Liver (tissue), 9 donors: Measurements from ENCODE around the gene CCNY. TPM values are rescaled to one million over a fixed set of nuclear protein-coding genes. Genes with fewer than 3 reads are reported as not detected.

Experiments
- DNase-seq: peaks from one replicate; pipeline ENCODE4 v3.0.0-alpha.2; 2017; ENCODE audit warnings: low spot score
- H3K27ac ChIP-seq, 2 donors: one replicate each; pipeline ENCODE4 v1.7.0; 2013; ENCODE audit warnings: inconsistent platforms in 2 of 2, low read length in 2 of 2, control low read depth in 1 of 2, low read depth in 1 of 2, mild to moderate bottlenecking in 1 of 2
- H3K27me3 ChIP-seq, 4 donors: one replicate each; pipeline versions ENCODE4 v1.6.1 to v1.7.0; 2013; ENCODE audit warnings: low read length in 3 of 4, inconsistent platforms in 1 of 4, mild to moderate bottlenecking in 1 of 4, moderate library complexity in 1 of 4; ENCODE audit not compliant: control insufficient read depth in 4 of 4, insufficient read depth in 4 of 4
- H3K36me3 ChIP-seq, 4 donors: one replicate each; pipeline versions ENCODE4 v1.6.1 to v1.7.0; 2013; ENCODE audit warnings: low read length in 3 of 4, mild to moderate bottlenecking in 3 of 4, low read depth in 1 of 4, moderate library complexity in 1 of 4; ENCODE audit not compliant: control insufficient read depth in 4 of 4, insufficient read depth in 3 of 4
- H3K4me1 ChIP-seq, 4 donors: one replicate each; pipeline versions ENCODE4 v1.6.1 to v1.7.0; 2013; ENCODE audit warnings: low read length in 3 of 4, mild to moderate bottlenecking in 3 of 4, moderate library complexity in 1 of 4; ENCODE audit not compliant: control insufficient read depth in 4 of 4, insufficient read depth in 4 of 4
- H3K4me3 ChIP-seq, 3 donors: one replicate each; pipeline versions ENCODE4 v1.6.1 to v1.7.0; 2013; ENCODE audit warnings: low read length in 3 of 3, control low read depth in 1 of 3, low read depth in 1 of 3, mild to moderate bottlenecking in 1 of 3
- H3K9ac ChIP-seq, 2 donors: one replicate each; pipeline ENCODE4 v1.7.0; 2013; ENCODE audit warnings: low read length in 2 of 2, mild to moderate bottlenecking in 2 of 2, moderate library complexity in 2 of 2, control low read depth in 1 of 2, low read depth in 1 of 2
- H3K9me3 ChIP-seq, 4 donors: one replicate each; pipeline versions ENCODE4 v1.6.1 to v1.7.0; 2013; ENCODE audit warnings: low read length in 3 of 4; ENCODE audit not compliant: control insufficient read depth in 4 of 4
- CTCF ChIP-seq: fragments of 150-350 bp; IDR thresholded peaks from 2 replicates; pipeline ENCODE4 v1.5.1; 2017; ENCODE audit warnings: improper control_type of control experiment, low read depth, low read length; ENCODE audit not compliant: missing input control
- EGR1 ChIP-seq, 2 donors: IDR thresholded peaks; 2 replicates each; pipeline ENCODE4 v1.6.1; 2016 to 2018; ENCODE audit warnings: antibody characterized with exemption in 2 of 2, low read depth in 2 of 2
- FOXA2 ChIP-seq: IDR thresholded peaks from 2 replicates; pipeline ENCODE4 v1.6.1; 2016; ENCODE audit warnings: antibody characterized with exemption
- GABPA ChIP-seq, 2 donors: IDR thresholded peaks in 1 of 2; conservative IDR thresholded peaks in 1 of 2; 2 replicates each; pipeline ENCODE4 v1.6.1; 2016; ENCODE audit warnings: antibody characterized with exemption in 2 of 2, mild to moderate bottlenecking in 1 of 2, moderate library complexity in 1 of 2
- HNF4G ChIP-seq: IDR thresholded peaks from 2 replicates; pipeline ENCODE4 v1.6.1; 2016; ENCODE audit warnings: antibody characterized with exemption
- JUND ChIP-seq, 2 donors: IDR thresholded peaks; 2 replicates each; pipeline ENCODE4 v1.6.1; 2016; ENCODE audit warnings: antibody characterized with exemption in 2 of 2
- MAX ChIP-seq: IDR thresholded peaks from 2 replicates; pipeline ENCODE4 v1.6.1; 2016; ENCODE audit warnings: antibody characterized with exemption
- RAD21 ChIP-seq, 2 donors: IDR thresholded peaks; 2 replicates each; pipeline ENCODE4 v1.6.1; 2016; ENCODE audit warnings: antibody characterized with exemption in 2 of 2, mild to moderate bottlenecking in 2 of 2
- REST ChIP-seq: IDR thresholded peaks from 2 replicates; pipeline ENCODE4 v1.6.1; 2016; ENCODE audit warnings: antibody characterized with exemption, mild to moderate bottlenecking
- SP1 ChIP-seq: IDR thresholded peaks from 2 replicates; pipeline ENCODE4 v1.6.1; 2018; ENCODE audit warnings: antibody characterized with exemption, mild to moderate bottlenecking
- YY1 ChIP-seq: IDR thresholded peaks from 2 replicates; pipeline ENCODE4 v1.6.1; 2016; ENCODE audit warnings: antibody characterized with exemption, mild to moderate bottlenecking
- WGBS: extraction: QIAGEN DNeasy Blood & Tissue Kit; methylation state at CpG from one replicate; pipeline ENCODE4 v1.1.7; 2013; 5-methylcytosine and 5-hydroxymethylcytosine counted together
- polyA plus RNA-seq, 2 donors: library from polyadenylated mRNA; stranded (reverse) in 1 of 2; unstranded in 1 of 2; fragments of 200-250 nt in 1 of 2; fragments of >200 nt in 1 of 2; fragmentation: Nextera tagmentation in 1 of 2; extraction: Ambion mirVana in 1 of 2; gene quantifications; one replicate each; pipeline versions ENCODE4 v1.2.1 to v1.2.3, GENCODE V29; 2013 to 2015
- total RNA-seq, 2 donors: library from RNA; depleted of rRNA; stranded (reverse); fragments of >200 nt; gene quantifications; one replicate each; pipeline ENCODE4 v1.2.3, GENCODE V29; 2014
- donor health status: healthy.
- donor health status: healthy.
- donor health status: healthy.
- donor health status: healthy.
- donor health status: healthy.

CCNY gene
- total and polyA plus RNA-seq, 4 donors = 17.6 to 38.4 (median 21.8) TPM

GRCh38 chr10:35585903-35586535 lies 249.7 kb downstream of the CCNY start:
- no peak for DNase-seq
- no peaks in the 10 kb centered on the region for H3K36me3 ChIP-seq
- H3K27ac ChIP-seq = no peak overlapping the region
- H3K9ac ChIP-seq = no peak overlapping the region
- H3K9me3 ChIP-seq = peaks cover 0 to 5% (median 3%) of the 10 kb centered on the region in 4 donors
- no peak overlapping the region for H3K4me3 ChIP-seq
- H3K27me3 ChIP-seq = no peaks in the 10 kb centered on the region
- TF ChIP-seq EGR1 (IDR thresholded peaks at IDR 0.05; ENCODE audit: low read depth in 2 of 2) = no peak
- no peak for TF ChIP-seq MAX
- WGBS = 61% methylated on average over 8 of the region's 8 CpGs
- no peaks in the 10 kb centered on the region for H3K4me1 ChIP-seq

- Histone ChIP-seq H3K4me3 (no peak overlapping the region), H3K4me1 (no peaks in the 10 kb centered on the region), H3K27me3 (no peaks in the 10 kb centered on the region), H3K9ac (no peak overlapping the region), H3K36me3 (no peaks in the 10 kb centered on the region), H3K9me3 (peaks cover 0 to 6% (median 3%) of the 10 kb centered on the region in 4 donors), H3K27ac (no peak overlapping the region)
- no peak for DNase-seq
- no peak for TF ChIP-seq CTCF
- no peak for TF ChIP-seq SP1
- no peak for TF ChIP-seq FOXA2
- TF ChIP-seq YY1 = no peak
- no peak for TF ChIP-seq EGR1 (IDR thresholded peaks at IDR 0.05; ENCODE audit: low read depth in 2 of 2)
- TF ChIP-seq RAD21 (IDR thresholded peaks at IDR 0.05) = no peak
- no peak for TF ChIP-seq JUND (IDR thresholded peaks at IDR 0.05)
- TF ChIP-seq HNF4G = no peak
- no peak for TF ChIP-seq GABPA (IDR thresholded peaks at IDR 0.05 in 1 of 2, conservative IDR thresholded peaks at IDR 0.05 in 1 of 2)
- TF ChIP-seq REST = no peak
Measured at GRCh38 chr10:35588836-35589235, 252.5 kb downstream of the CCNY start.

GRCh38 chr10:35592441-35592840 lies 256.1 kb downstream of the CCNY start:
- WGBS = 92% methylated on average over 4 of the region's 4 CpGs
- Histone ChIP-seq H3K36me3 (no peaks in the 10 kb centered on the region), H3K9ac (no peak overlapping the region), H3K4me1 (no peaks in the 10 kb centered on the region), H3K4me3 (no peak overlapping the region), H3K27ac (no peak overlapping the region), H3K27me3 (no peaks in the 10 kb centered on the region), H3K9me3 (peaks cover 0 to 6% (median 3%) of the 10 kb centered on the region in 4 donors)
- TF ChIP-seq REST = no peak
- TF ChIP-seq MAX = no peak
- no peak for TF ChIP-seq SP1
- no peak for TF ChIP-seq HNF4G
- no peak for TF ChIP-seq RAD21 (IDR thresholded peaks at IDR 0.05)
- TF ChIP-seq EGR1 (IDR thresholded peaks at IDR 0.05; ENCODE audit: low read depth in 2 of 2) = no peak
- no peak for TF ChIP-seq JUND (IDR thresholded peaks at IDR 0.05)
- DNase-seq = no peak
